ENCODE measurements around the gene MINDY4B. TPM values are rescaled to one million over a fixed set of nuclear protein-coding genes. Genes with fewer than 3 reads are reported as not detected.

Gene MINDY4B
- total RNA-seq, 1 donor from 2014 or later = not detected

DNA sequence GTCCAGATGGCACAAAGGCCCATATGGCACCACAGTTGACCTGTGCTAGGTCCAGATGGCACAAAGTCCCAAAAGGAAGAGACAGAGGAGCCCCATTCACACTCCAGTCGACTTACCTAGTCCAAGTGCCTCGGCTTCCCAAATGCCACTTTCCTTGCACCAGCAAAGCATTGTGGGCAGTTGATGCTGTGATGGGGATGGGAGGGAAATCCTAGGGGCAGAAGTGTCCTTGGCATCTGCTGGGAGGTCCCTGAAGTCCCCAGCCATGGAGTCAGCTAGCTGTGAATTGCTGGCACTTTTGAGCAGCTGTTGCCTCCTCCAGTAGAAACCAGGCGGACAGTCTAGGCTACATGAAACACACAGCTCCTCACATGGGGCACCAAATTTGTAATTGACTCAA, 82.0 kb downstream of the MINDY4B start:
- no peaks in the 10 kb centered on the region for H3K36me3 ChIP-seq (ENCODE audit: control insufficient read depth, insufficient read depth, low read length)
- TF ChIP-seq, protein P1, sequence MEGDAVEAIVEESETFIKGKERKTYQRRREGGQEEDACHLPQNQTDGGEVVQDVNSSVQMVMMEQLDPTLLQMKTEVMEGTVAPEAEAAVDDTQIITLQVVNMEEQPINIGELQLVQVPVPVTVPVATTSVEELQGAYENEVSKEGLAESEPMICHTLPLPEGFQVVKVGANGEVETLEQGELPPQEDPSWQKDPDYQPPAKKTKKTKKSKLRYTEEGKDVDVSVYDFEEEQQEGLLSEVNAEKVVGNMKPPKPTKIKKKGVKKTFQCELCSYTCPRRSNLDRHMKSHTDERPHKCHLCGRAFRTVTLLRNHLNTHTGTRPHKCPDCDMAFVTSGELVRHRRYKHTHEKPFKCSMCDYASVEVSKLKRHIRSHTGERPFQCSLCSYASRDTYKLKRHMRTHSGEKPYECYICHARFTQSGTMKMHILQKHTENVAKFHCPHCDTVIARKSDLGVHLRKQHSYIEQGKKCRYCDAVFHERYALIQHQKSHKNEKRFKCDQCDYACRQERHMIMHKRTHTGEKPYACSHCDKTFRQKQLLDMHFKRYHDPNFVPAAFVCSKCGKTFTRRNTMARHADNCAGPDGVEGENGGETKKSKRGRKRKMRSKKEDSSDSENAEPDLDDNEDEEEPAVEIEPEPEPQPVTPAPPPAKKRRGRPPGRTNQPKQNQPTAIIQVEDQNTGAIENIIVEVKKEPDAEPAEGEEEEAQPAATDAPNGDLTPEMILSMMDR (IDR thresholded peaks at IDR 0.05; ENCODE audit: insufficient read depth, low read length, poor library complexity, severe bottlenecking) = no peak
- no peak for DNase-seq (ENCODE audit: low read depth)
- H3K27me3 ChIP-seq (ENCODE audit: control insufficient read depth, insufficient read depth, low read length) = no peaks in the 10 kb centered on the region
- no peak overlapping the region for H3K4me3 ChIP-seq (ENCODE audit: low read depth, low read length)

DNA sequence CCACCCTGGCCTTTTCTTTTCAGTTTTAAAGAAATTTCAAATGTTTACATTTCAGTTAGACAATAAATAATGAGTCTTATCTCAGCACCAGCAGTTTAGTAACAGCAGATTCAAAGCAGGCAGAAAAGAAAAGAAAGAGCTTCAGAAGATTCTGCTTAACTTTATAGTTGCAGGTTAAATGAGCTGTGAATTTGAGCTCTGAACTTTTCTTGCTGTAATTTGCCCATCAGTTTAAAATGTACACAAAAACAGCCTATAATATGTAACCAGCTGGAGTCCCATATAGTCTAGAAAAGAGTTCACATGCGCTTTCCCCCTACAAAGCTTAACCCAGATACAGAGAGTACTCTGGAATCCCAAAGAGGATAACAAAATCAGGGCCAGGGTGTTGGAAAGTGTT, 82.6 kb downstream of the MINDY4B start:
- TF ChIP-seq, protein P1 (IDR thresholded peaks at IDR 0.05; ENCODE audit: insufficient read depth, low read length, poor library complexity, severe bottlenecking) = no peak

More for the DNA sequence above, 82.6 kb downstream of the MINDY4B start:
- H3K36me3 ChIP-seq (ENCODE audit: control insufficient read depth, insufficient read depth, low read length) = no peaks in the 10 kb centered on the region
- no peak for DNase-seq (ENCODE audit: low read depth)
- H3K27me3 ChIP-seq (ENCODE audit: control insufficient read depth, insufficient read depth, low read length) = no peaks in the 10 kb centered on the region
- no peak overlapping the region for H3K4me3 ChIP-seq (ENCODE audit: low read depth, low read length)

Other genes starting within 250 kb of the MINDY4B start
- 0.07 TPM in 1 of 2 replicates, not detected in the other for gene ERICH6, start 201.5 kb downstream of the MINDY4B start, total RNA-seq
- 31.7 and 48.1 TPM in 2 replicates for gene SIAH2, start 142.3 kb downstream of the MINDY4B start, total RNA-seq
- not detected in 2 replicates for gene CLRN1, start 67.3 kb upstream of the MINDY4B start, total RNA-seq
- 1.3 and 1.8 TPM in 2 replicates for gene MED12L, start 180.2 kb upstream of the MINDY4B start, total RNA-seq

All from kidney epithelial cell (primary cell).